NCI-H187 treated with DMSO at 0.1 percent for 48 hours (cell line): ENCODE results near the gene CHRNA5.

Experiments used
- DNase-seq: peaks from one replicate; lab custom pipeline; 2025; lab: John Stamatoyannopoulos, UW

Gene CHRNA5

GRCh38 chr15:78640527-78641101 is 75.3 kb downstream of the CHRNA5 start:
- no peak for DNase-seq

- DNase-seq: no peak
Measured at GRCh38 chr15:78641102-78641748, 75.9 kb downstream of the CHRNA5 start, which contains the start of gene CHRNB4. CHRNB4 (minus strand) TSS chr15:78641210; CDS start chr15:78641133, 77 bp downstream.

- DNase-seq: no peak
Measured at GRCh38 chr15:78641749-78642275, 76.5 kb downstream of the CHRNA5 start.

GRCh38 chr15:78642331-78642730 is 77.0 kb downstream of the CHRNA5 start:
- DNase-seq: no peak
